Ishikawa (cell line): Measurements from ENCODE around the gene MAPK1.

Experiments used
- CREB1 ChIP-seq: IDR thresholded peaks from 2 replicates; pipeline ENCODE4 v1.6.1; 2012; ENCODE audit warnings: low read depth
- EGR1 ChIP-seq: IDR thresholded peaks from 2 replicates; pipeline ENCODE4 v1.6.1; 2012
- FOXM1 ChIP-seq: IDR thresholded peaks from 2 replicates; pipeline ENCODE4 v1.6.1; 2012; ENCODE audit warnings: low read depth, borderline replicate concordance
- TCF12 ChIP-seq: IDR thresholded peaks from 2 replicates; pipeline ENCODE4 v1.6.1; 2012; ENCODE audit warnings: low read depth
- TEAD4 ChIP-seq: IDR thresholded peaks from 2 replicates; pipeline ENCODE4 v1.6.1; 2012
- TF ChIP-seq, protein P1 (sequence below): IDR thresholded peaks from 2 replicates; pipeline ENCODE4 v1.6.1; 2012; ENCODE audit warnings: low read depth, mild to moderate bottlenecking
- TF ChIP-seq, protein P2 (sequence below): IDR thresholded peaks from 2 replicates; pipeline ENCODE4 v1.6.1; 2012

DNA sequence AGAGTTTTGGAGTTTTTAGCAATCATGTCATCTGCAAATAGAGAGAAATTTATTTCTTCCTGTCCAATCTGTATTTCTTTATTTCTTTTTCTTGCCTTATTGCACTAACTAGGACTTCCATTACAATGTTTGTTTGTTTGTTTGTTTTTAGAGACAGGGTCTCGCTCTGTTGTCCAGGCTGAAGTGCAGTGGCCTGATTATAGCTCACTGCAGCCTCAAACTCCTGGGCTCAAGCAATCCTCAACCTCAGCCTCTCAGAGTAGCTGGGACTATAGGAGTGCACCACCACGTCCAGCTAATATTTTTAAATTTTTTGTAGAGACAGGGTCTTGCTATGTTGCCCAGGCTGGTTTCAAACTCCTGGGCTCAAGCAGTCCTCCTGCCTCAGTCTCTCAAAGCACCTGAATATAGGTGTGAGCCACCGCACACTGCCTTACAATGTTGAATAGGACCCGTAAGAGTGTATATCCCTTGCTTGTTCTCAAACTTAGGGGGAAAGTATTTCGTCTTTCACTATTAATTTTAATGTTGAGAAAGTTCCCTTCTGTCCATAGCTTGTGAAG is 29.6 kb upstream of the MAPK1 start:
- TF ChIP-seq EGR1 (no peak), TEAD4 (no peak), CREB1 (no peak), TCF12 (no peak), FOXM1 (no peak)
- TF ChIP-seq, protein P1, sequence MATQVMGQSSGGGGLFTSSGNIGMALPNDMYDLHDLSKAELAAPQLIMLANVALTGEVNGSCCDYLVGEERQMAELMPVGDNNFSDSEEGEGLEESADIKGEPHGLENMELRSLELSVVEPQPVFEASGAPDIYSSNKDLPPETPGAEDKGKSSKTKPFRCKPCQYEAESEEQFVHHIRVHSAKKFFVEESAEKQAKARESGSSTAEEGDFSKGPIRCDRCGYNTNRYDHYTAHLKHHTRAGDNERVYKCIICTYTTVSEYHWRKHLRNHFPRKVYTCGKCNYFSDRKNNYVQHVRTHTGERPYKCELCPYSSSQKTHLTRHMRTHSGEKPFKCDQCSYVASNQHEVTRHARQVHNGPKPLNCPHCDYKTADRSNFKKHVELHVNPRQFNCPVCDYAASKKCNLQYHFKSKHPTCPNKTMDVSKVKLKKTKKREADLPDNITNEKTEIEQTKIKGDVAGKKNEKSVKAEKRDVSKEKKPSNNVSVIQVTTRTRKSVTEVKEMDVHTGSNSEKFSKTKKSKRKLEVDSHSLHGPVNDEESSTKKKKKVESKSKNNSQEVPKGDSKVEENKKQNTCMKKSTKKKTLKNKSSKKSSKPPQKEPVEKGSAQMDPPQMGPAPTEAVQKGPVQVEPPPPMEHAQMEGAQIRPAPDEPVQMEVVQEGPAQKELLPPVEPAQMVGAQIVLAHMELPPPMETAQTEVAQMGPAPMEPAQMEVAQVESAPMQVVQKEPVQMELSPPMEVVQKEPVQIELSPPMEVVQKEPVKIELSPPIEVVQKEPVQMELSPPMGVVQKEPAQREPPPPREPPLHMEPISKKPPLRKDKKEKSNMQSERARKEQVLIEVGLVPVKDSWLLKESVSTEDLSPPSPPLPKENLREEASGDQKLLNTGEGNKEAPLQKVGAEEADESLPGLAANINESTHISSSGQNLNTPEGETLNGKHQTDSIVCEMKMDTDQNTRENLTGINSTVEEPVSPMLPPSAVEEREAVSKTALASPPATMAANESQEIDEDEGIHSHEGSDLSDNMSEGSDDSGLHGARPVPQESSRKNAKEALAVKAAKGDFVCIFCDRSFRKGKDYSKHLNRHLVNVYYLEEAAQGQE = no peak
- TF ChIP-seq, protein P2, sequence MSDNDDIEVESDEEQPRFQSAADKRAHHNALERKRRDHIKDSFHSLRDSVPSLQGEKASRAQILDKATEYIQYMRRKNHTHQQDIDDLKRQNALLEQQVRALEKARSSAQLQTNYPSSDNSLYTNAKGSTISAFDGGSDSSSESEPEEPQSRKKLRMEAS = no peak
